Smooth muscle cell (in vitro differentiated cells): ENCODE results near the gene SIK1. TPM values are rescaled to one million over a fixed set of nuclear protein-coding genes. Genes with fewer than 3 reads are reported as not detected.
"Not testable (repeated sequence)": the region's sequence is repeated elsewhere in the genome, so short reads cannot be mapped to it uniquely, and the experiment has no call there.

ENCODE experiments used
- DNase-seq: peaks from one replicate; lab custom pipeline; 2025; ENCODE audit not compliant: unreplicated experiment; lab: John Stamatoyannopoulos, UW
- H2AFZ ChIP-seq: fragments of 200-600 bp; sonication (generic); 2 replicates; pipeline ENCODE4 v1.6.0; 2016; ENCODE audit warnings: antibody characterized with exemption, low read depth, mild to moderate bottlenecking
- H3F3A ChIP-seq: fragments of 200-600 bp; sonication (generic); 2 replicates; pipeline ENCODE4 v1.6.0; 2017; ENCODE audit warnings: antibody characterized with exemption, low read depth
- H3K27ac ChIP-seq: fragments of 200-600 bp; sonication (generic); 2 replicates; pipeline ENCODE4 v1.5.1; 2016; ENCODE audit warnings: low read depth, mild to moderate bottlenecking
- H3K27me3 ChIP-seq: fragments of 200-600 bp; sonication (generic); 2 replicates; pipeline ENCODE4 v1.6.1; 2016; ENCODE audit warnings: low read depth, mild to moderate bottlenecking
- H3K36me3 ChIP-seq: fragments of 200-600 bp; sonication (generic); 2 replicates; pipeline ENCODE4 v1.5.1; 2016; ENCODE audit warnings: low read depth
- H3K4me1 ChIP-seq: fragments of 200-600 bp; sonication (generic); 2 replicates; pipeline ENCODE4 v1.5.1; 2016; ENCODE audit warnings: low read depth
- H3K4me2 ChIP-seq: fragments of 200-600 bp; sonication (generic); 2 replicates; pipeline ENCODE4 v1.6.0; 2016; ENCODE audit warnings: mild to moderate bottlenecking
- H3K4me3 ChIP-seq: fragments of 200-600 bp; sonication (generic); 2 replicates; pipeline ENCODE4 v1.5.1; 2016; ENCODE audit warnings: mild to moderate bottlenecking
- H3K79me2 ChIP-seq: fragments of 200-600 bp; sonication (generic); 2 replicates; pipeline ENCODE4 v1.6.0; 2016; ENCODE audit warnings: low read depth, mild to moderate bottlenecking
- H3K9ac ChIP-seq: fragments of 200-600 bp; sonication (generic); 2 replicates; pipeline ENCODE4 v1.6.0; 2016; ENCODE audit warnings: low read depth
- H3K9me3 ChIP-seq: fragments of 200-600 bp; sonication (generic); replicated peaks from 2 replicates; pipeline ENCODE4 v1.5.1; 2016; ENCODE audit warnings: low read depth
- H4K20me1 ChIP-seq: fragments of 200-600 bp; sonication (generic); 2 replicates; pipeline ENCODE4 v1.6.0; 2016; ENCODE audit warnings: low read depth
- WGBS: methylation state at CpG from one replicate; pipeline ENCODE4 v1.1.7; 2016; ENCODE audit warnings: low lambda C conversion rate; 5-methylcytosine and 5-hydroxymethylcytosine counted together
- polyA plus RNA-seq: library from polyadenylated mRNA; unstranded; fragments of >200 nt; fragmentation: Nextera tagmentation; extraction: Ambion mirVana; gene quantifications from 2 replicates; pipeline ENCODE4 v1.2.1, GENCODE V29; 2016
- total RNA-seq: library from RNA; depleted of rRNA; stranded (reverse); fragments of >200 nt; gene quantifications from 2 replicates; pipeline ENCODE4 v1.2.3, GENCODE V29; 2014

Gene SIK1
- total and polyA plus RNA-seq, 2 experiments from 2014 or later = 3.9 to 18.2 TPM

DNA sequence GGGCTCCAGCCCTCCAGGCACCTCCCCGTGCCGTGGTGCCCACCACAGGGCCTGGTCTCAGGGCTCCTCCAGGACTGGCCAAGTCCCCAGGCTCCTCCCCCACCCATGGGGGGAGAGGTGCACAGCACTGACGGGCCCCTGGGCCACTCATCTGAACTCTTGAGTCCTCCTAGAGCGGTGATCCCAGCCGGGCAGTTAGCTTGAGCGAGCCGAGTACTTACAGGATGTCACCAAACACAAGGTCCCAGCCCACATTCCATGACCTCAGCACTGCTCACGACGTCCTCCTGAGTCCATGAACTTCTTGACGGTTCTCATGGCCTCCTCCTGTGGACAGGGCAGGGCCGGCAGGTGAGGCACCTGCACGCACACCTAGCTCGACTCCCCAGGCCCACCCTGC, 33.5 kb upstream of the SIK1 start:
- H3K36me3 ChIP-seq, H3K27ac ChIP-seq, H4K20me1 ChIP-seq, H3K9ac ChIP-seq, H2AFZ ChIP-seq, H3K27me3 ChIP-seq, H3K9me3 ChIP-seq, H3K4me2 ChIP-seq, H3K4me1 ChIP-seq, H3F3A ChIP-seq, H3K79me2 ChIP-seq, DNase-seq, H3K4me3 ChIP-seq: not testable (repeated sequence)
- whole genome bisulfite sequencing = no CpG with 5 or more reads among the region's 13 CpGs

DNA sequence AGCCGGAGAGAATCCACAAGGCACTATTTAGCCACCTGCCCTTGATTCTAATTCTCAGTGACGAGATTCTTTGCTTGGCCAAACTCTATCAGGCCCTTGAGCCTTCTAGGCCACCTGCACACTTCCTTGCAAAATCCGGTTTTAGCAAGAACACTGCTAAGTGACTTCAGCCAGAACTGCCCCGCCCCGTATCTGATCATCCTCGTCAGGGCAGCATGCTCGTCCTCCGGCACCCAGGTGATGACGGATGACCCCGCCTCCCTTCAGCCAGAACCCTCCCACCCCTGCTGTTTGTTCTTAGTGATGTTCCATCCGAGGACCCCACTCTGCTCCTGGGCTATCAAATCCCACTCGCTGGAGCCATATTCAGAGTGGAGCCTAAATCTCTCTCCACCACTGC, 32.1 kb upstream of the SIK1 start:
- H4K20me1 ChIP-seq, H3K4me1 ChIP-seq, H3K36me3 ChIP-seq, DNase-seq, H2AFZ ChIP-seq, H3F3A ChIP-seq, H3K79me2 ChIP-seq, H3K27ac ChIP-seq, H3K4me3 ChIP-seq, H3K27me3 ChIP-seq, H3K9ac ChIP-seq, H3K9me3 ChIP-seq, H3K4me2 ChIP-seq: not testable (repeated sequence)
- WGBS = no CpG with 5 or more reads among the region's 12 CpGs

DNA sequence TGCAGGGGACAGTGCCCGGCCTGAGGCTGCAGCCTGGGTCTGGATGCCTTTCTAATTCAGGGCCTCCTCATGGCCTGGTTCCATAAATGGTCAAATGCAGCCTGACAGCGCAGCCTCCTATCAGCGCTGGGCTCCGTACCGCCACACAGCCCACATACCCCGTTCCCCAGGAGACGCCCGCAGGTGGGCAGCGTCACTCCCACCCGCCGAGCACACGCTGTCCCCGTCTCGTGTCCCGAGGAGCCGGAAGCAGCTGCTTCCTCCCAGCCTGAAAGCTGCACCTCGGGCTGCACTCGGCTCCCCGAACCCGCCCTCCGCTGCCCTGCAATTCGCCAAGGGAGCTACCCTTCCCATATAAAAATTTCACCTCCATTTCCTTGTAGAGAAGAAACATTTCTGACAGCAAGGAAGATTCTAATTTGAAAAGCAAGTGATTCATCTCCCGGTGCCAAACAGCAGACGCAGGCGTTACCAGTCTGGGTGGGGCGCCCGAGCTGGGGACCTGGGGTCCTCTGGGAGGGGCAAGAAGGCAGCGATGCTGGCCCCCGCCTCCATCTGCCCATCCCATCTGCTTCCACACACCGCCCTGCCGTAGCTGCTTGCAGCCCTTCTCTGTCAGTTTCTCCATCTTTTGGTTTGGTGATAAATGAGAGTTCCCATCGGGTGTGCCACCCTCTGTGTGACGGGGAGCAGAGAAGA, 29.8 kb upstream of the SIK1 start:
- H3K36me3 ChIP-seq, H3K27me3 ChIP-seq, DNase-seq, H3K9ac ChIP-seq, H3F3A ChIP-seq, H3K27ac ChIP-seq, H4K20me1 ChIP-seq, H3K79me2 ChIP-seq, H2AFZ ChIP-seq, H3K4me1 ChIP-seq, H3K4me2 ChIP-seq, H3K9me3 ChIP-seq, H3K4me3 ChIP-seq: not testable (repeated sequence)
- WGBS = no CpG with 5 or more reads among the region's 33 CpGs

DNA sequence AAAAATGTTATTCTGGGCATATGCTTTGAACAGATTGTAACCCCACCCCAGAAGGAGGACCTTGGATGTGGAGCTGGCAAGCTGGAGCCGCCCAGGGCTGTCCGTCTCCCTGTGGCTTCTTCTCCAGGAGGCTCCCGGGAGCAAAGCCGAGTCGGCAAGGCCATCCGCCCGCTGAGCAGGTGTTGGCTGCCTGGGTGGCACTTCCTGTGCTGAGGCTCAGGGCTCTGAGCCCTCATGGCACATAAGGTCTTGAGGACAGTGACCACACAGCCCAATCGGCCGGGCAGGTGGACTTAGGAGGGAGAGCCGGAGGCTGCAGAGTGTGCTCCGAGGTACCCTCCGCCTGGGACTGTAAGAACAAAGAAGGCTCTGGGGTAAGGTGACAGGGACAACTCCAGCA, 28.8 kb upstream of the SIK1 start:
- not testable (repeated sequence) for H3F3A ChIP-seq, H3K27ac ChIP-seq, H3K9ac ChIP-seq, H3K4me1 ChIP-seq, H3K36me3 ChIP-seq, H3K4me3 ChIP-seq, H2AFZ ChIP-seq, H3K27me3 ChIP-seq, H3K4me2 ChIP-seq, DNase-seq, H3K79me2 ChIP-seq, H3K9me3 ChIP-seq, H4K20me1 ChIP-seq
- no CpG with 5 or more reads among the region's 12 CpGs for WGBS

DNA sequence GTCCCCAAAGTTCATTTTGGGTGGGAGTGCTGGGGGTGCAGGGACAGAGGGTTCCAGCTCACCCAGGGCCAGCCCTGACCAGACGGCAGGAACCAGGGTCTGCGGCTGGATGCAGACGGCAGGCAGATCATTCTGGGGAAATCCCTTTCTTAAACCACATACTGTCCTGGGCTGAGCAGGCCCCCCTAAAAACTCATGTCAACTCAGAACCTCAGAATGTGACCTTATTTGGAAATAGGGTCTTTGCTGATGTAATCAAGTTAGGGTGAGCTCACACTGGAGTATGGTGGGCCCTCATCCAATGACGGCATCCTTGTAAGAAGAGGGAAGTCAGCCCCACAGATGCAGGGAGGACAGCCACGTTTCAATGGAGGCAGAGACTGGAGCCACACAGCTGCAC, 27.2 kb upstream of the SIK1 start:
- not testable (repeated sequence) for H3K27me3 ChIP-seq, H3K4me3 ChIP-seq, H3K79me2 ChIP-seq, H3K4me1 ChIP-seq, H3K9me3 ChIP-seq, H3K9ac ChIP-seq, H2AFZ ChIP-seq, H3F3A ChIP-seq, H3K27ac ChIP-seq, H3K36me3 ChIP-seq, H3K4me2 ChIP-seq, H4K20me1 ChIP-seq, DNase-seq
- no CpG with 5 or more reads among the region's 5 CpGs for WGBS

DNA sequence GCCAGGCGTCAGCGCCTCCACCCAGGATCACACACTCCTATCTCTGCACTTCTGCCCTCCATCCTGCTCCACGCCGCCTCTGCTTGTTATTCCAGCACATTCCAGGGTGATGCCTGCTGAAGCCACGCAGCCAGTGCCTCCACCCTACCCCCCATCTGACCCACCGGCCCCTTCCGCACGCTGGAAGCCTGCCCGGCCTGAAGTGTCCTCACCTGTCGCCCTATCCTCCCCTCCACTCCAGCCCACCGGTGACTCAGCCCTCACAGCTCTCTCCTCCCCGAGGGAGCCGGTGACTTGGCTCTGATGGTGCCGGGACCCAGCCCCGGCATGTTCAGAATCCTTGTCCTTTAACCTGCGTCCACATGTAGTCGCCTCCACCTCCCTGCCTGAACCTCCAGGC, 24.9 kb upstream of the SIK1 start:
- H3K27me3 ChIP-seq, H4K20me1 ChIP-seq, H3K4me1 ChIP-seq, H3K4me2 ChIP-seq, H3K4me3 ChIP-seq, H3K9me3 ChIP-seq, H3K36me3 ChIP-seq, H2AFZ ChIP-seq, H3K27ac ChIP-seq, H3F3A ChIP-seq, H3K79me2 ChIP-seq, H3K9ac ChIP-seq, DNase-seq: not testable (repeated sequence)
- no CpG with 5 or more reads among the region's 17 CpGs for WGBS

DNA sequence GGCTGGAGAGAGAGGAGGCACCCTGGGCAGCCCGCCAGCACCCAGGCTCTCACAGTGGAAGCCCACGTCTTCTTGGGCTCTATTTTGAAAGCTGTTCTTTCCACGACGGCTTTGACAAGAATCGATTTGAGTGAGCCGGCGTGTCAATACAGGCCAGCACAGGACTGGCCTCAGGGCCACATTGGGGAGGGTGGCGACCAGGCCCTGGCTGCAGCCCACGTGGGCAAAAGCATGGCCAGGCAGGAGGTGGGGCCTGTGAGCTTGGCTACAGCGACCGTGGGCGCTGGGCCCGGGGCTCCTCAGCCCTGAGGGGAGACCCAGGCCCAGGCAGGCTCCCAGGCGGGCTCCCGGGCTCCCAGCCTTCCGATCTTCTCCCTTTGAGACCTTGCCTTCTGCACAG, 23.4 kb upstream of the SIK1 start:
- H3K4me3 ChIP-seq, H3F3A ChIP-seq, H4K20me1 ChIP-seq, H3K4me2 ChIP-seq, H3K9ac ChIP-seq, H2AFZ ChIP-seq, H3K9me3 ChIP-seq, H3K4me1 ChIP-seq, H3K79me2 ChIP-seq, H3K27me3 ChIP-seq, H3K36me3 ChIP-seq, DNase-seq, H3K27ac ChIP-seq: not testable (repeated sequence)
- no CpG with 5 or more reads among the region's 16 CpGs for WGBS

DNA sequence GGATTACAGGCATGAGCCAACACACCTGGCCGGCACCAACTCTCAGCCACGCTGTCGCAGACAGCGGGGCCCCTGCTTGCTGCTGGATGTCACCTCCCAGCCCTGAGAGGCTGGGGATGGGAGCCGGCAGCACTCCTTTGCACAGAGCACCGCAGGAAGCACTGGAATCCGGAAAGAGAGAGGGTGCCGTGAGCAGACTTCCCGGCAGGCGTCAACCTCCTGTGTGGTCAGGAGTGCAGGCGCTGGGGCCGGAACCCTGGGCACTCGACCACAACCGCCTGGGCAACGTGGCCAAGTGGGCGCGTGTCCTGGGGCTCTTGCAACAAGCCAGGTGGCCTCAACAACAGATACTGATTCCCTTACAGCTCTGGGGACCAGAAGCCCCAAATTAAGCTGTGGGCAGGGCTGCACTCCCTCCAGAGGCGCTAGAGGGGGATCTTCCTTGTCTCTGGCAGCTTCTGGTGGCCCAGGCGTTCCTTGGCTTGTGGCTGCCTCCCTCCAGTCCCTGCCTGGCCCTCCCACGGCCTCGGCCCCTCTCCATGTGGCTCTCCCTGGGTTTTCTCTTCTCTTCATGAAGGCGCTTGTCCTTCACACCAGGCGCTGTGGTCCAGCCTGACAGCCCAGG, 20.5 kb upstream of the SIK1 start:
- H3K27ac ChIP-seq, H3K79me2 ChIP-seq, H3K27me3 ChIP-seq, H3K4me3 ChIP-seq, H4K20me1 ChIP-seq, H3K9ac ChIP-seq, H3K36me3 ChIP-seq, H3K9me3 ChIP-seq, H3K4me1 ChIP-seq, DNase-seq, H2AFZ ChIP-seq, H3F3A ChIP-seq, H3K4me2 ChIP-seq: not testable (repeated sequence)
- whole genome bisulfite sequencing = no CpG with 5 or more reads among the region's 23 CpGs
